ENCODE results near the gene GPR141.
"Not testable (repeated sequence)": the region's sequence is repeated elsewhere in the genome, so short reads cannot be mapped to it uniquely, and the experiment has no call there.

The GPR141 gene

GRCh38 chr7:37686556-37687345 lies 3.2 kb downstream of the GPR141 start:
- H3K27ac ChIP-seq, result no peak overlapping the region
- TF ChIP-seq CTCF (conservative IDR thresholded peaks at IDR 0.05), result no peak

GRCh38 chr7:37690206-37690605 lies 6.6 kb downstream of the GPR141 start:
- no peak overlapping the region for H3K27ac ChIP-seq
- no peak for TF ChIP-seq CTCF (conservative IDR thresholded peaks at IDR 0.05)

- no peak for TF ChIP-seq CTCF (conservative IDR thresholded peaks at IDR 0.05)
- no peak overlapping the region for H3K27ac ChIP-seq
These were observed 10.9 kb downstream of the GPR141 start for GRCh38 chr7:37694208-37695094.

- H3K27ac ChIP-seq, result no peak overlapping the region
- no peak for TF ChIP-seq CTCF (conservative IDR thresholded peaks at IDR 0.05)
These were observed 14.7 kb downstream of the GPR141 start for GRCh38 chr7:37698276-37698675.

- TF ChIP-seq CTCF (conservative IDR thresholded peaks at IDR 0.05), result no peak
- no peak overlapping the region for H3K27ac ChIP-seq
These were observed 15.2 kb downstream of the GPR141 start for GRCh38 chr7:37698782-37699181.

GRCh38 chr7:37701769-37702168 lies 18.2 kb downstream of the GPR141 start:
- TF ChIP-seq CTCF (conservative IDR thresholded peaks at IDR 0.05), result no peak
- no peak overlapping the region for H3K27ac ChIP-seq

- no peak overlapping the region for H3K27ac ChIP-seq
- TF ChIP-seq CTCF (conservative IDR thresholded peaks at IDR 0.05), result no peak
These were observed 19.8 kb downstream of the GPR141 start for GRCh38 chr7:37703361-37703760.

GRCh38 chr7:37704328-37704833 lies 20.8 kb downstream of the GPR141 start:
- H3K27ac ChIP-seq, result not testable (repeated sequence)
